PC-9 (cell line): ENCODE data around the gene SMIM17.
"Not testable (repeated sequence)": the region's sequence is repeated elsewhere in the genome, so short reads cannot be mapped to it uniquely, and the experiment has no call there.

Experiments
- EZH2 ChIP-seq: fragments of 200-600 bp; sonication (generic); IDR thresholded peaks from 2 replicates; pipeline ENCODE4 v1.8.0; 2017; ENCODE audit warnings: antibody characterized with exemption, low read depth
- TF ChIP-seq, protein P1 (sequence below): fragments of 200-600 bp; sonication (generic); conservative IDR thresholded peaks from 2 replicates; pipeline ENCODE4 v1.6.1; 2017; ENCODE audit warnings: mixed run types, antibody characterized with exemption, mild to moderate bottlenecking, moderate library complexity

DNA sequence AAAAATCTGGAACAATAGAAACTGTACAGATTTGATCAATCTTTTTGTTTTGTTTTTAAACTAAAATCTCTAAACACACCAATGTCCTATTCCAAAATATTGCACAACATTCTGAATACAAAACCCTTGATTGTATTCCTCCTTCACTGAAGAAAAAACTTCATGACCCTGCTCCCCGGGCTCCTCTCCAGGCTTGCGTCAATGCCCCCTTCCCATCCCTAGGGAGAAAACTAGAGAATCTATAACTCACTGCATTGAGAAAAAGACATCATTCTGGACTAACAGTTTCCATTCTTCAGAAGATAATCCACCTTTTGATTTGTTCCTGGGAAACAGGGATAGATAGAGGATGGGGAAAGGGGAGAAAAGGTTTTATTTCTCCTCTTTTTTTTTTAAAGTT lies 29.7 kb downstream of the SMIM17 start:
- TF ChIP-seq, protein P1, sequence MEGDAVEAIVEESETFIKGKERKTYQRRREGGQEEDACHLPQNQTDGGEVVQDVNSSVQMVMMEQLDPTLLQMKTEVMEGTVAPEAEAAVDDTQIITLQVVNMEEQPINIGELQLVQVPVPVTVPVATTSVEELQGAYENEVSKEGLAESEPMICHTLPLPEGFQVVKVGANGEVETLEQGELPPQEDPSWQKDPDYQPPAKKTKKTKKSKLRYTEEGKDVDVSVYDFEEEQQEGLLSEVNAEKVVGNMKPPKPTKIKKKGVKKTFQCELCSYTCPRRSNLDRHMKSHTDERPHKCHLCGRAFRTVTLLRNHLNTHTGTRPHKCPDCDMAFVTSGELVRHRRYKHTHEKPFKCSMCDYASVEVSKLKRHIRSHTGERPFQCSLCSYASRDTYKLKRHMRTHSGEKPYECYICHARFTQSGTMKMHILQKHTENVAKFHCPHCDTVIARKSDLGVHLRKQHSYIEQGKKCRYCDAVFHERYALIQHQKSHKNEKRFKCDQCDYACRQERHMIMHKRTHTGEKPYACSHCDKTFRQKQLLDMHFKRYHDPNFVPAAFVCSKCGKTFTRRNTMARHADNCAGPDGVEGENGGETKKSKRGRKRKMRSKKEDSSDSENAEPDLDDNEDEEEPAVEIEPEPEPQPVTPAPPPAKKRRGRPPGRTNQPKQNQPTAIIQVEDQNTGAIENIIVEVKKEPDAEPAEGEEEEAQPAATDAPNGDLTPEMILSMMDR = not testable (repeated sequence)
- not testable (repeated sequence) for TF ChIP-seq EZH2
